Left ventricle myocardium superior (tissue), 1 donor: ENCODE results near the gene CHST12. TPM values are rescaled to one million over a fixed set of nuclear protein-coding genes. Genes with fewer than 3 reads are reported as not detected.
A peak's percentile ranks its signal among the peaks of the same experiment; 100 is the strongest.
"Not testable (repeated sequence)": the region's sequence is repeated elsewhere in the genome, so short reads cannot be mapped to it uniquely, and the experiment has no call there.

Experiments
- ATAC-seq: fragments of 200-7000 bp; cut with Tn5 transposase; one replicate; pipeline ENCODE4 v1.9.1; 2020; ENCODE audit warnings: mild to moderate bottlenecking, moderate library complexity
- DNase-seq: peaks from one replicate; pipeline ENCODE4 v3.0.0-alpha.2; 2020
- intact Hi-C: fragments of 100-400 bp; cut with micrococcal nuclease; formaldehyde crosslinking; loops from one replicate; pipeline ENCODE4 v1.11.0; 2022
- total RNA-seq: library from RNA; stranded (reverse); fragmentation: NEBNext Ultra II Directional; extraction: Animal tissue kit (Norgen Biotek cat#: 25700); gene quantifications from one replicate; pipeline ENCODE4 v1.2.1, GENCODE V29; 2021
- donor health status: DM: no; HTN: yes; CAD: no; lungs with severe emphysema.

Gene CHST12
- total RNA-seq, 1 donor from 2014 or later = 15.1 TPM

DNA sequence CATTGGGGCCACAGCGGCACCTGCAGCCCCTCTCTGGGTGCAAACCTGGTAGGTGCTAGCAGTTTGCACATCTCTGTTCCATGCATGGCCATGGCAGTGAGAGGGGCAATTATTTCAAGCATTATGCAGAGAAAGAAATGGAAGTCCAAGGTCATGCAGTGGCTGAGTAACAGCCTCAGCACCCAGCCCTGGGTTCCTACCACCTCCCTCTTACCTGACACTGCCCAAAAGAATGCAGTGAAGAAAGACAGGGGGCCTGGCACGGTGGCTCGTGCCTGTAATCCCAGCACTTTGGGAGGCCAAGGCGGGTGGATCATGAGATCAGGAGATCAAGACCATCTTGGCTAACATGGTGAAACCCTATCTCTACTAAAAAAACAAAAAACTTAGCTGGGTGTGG, 4.9 kb upstream of the CHST12 start:
- no peak for DNase-seq
- intact Hi-C loops = no loop called here
- ATAC-seq = no peak

DNA sequence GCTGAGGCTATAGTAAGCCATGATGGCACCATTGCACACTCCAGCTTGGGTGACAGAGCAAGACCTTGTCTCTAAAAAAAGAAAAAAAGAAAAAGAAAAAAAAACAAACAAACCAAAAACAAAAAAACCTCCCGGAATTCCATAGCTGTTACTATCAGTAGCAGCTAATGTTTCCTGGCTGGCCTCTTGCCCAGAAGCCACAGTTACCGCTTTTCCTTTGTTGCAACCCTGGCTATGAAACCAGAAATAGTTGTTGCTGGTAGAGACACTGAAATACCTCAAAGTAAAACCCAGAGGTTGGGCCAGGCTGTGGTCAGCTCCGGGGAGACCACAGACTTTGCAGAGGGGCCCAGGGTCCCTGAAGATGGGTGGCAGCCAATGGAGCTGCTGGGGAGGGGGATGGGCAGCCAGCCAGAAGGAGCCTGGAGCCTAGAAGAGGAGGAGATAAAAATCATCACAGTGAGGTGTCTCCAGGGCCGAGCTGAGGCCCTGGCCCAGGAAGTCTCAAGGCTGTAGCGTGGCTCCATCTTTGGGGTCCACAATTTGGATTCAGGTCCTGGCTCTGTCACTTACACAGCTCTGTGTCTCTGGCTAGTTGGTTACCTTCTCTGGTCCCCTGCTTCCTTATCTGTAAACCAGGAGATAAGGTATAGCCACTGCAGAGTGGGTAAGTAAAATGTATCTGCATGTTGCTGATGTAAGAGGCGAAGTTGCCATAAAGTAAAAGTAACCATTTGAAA, 3.4 kb upstream of the CHST12 start:
- ATAC-seq = peak; percentile 6
- intact Hi-C loops = no loop called here
- peak; percentile 74 for DNase-seq

DNA sequence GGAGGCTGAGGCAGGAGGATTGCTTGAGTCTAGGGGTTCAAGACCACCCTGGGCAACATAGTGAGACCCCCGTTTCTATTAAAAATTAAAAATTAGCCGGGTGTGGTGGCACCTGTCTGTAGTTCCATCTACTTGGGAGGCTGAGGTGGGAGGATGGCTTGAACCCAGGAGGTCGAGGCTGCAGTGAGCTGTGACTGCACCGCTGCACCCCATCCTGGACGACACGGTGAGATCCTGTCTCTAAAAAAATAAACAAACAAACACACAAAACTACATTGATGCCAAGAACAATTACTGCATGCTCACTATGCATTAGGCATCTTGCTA, 761 bp upstream of the CHST12 start:
- intact Hi-C loops = no loop called here
- DNase-seq (peak; percentile 14), ATAC-seq (no peak)

DNA sequence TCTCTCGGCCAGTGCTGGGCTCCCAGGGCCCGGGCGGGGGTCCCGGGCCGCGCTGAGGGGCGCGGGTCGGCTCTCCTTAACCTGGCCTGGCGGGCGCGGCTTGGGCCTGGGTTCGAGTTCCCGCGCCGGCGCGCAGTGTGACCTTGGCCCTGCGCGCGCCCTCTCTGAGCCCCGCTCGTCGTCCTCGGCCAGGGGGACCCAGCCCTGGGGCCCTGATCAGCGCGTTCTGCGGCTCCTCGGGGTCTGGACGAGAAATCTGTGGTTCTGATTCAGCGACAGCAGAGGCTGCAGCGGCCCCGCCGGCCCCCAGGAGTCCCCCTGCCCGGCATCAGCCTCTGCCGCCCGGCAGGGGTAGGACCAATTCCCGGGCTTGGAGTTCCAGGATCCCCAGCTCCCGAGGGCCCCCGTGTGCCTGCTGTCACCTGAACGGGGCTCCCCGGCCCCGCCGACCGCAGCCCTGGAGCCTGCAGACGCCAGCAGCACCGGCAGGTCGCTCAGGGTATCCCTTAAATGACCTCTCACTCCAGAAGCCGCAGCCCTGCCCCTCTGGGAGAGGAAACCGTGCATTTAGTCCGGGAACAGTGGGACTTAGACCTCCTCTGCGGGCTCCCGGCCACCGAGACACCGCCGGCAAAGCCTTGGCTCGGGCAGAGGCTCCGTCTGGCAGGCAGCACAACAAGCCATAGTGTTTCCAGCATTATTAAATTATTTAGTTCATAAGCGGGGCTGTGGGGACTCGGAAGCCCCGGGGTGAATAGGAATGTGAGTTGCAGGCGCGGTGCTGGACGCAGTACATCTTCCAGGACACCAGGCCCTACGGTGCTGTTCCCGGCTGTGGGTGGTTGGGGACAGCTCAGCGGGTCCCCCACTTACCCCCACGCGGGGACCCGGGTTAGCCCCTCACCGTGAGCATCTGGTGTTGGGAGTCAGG, 572 bp downstream of the CHST12 start:
- intact Hi-C loops = no loop called here
- DNase-seq = peak; percentile 59
- peak; percentile 29 for ATAC-seq

DNA sequence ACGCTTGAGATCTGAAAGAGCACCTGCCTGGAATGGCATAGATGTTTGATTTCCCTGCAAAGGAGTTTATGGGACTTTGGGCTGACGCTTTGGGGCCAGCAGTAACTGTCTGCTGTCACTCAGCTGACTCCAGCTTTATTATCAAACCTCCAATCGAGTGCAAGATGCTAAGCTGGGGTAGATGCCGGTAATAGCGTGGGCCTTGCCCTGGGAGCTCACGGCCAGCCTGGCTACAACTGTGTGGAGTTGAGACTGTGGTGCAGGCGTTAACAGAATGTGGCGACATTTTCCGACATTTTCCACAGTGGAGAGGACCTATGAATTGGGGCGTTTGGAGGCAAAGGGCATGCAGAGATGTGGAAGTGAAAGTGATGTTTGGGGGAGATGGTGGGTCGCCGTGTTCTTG, 1.3 kb downstream of the CHST12 start:
- intact Hi-C loops = no loop called here
- ATAC-seq (no peak), DNase-seq (no peak)

DNA sequence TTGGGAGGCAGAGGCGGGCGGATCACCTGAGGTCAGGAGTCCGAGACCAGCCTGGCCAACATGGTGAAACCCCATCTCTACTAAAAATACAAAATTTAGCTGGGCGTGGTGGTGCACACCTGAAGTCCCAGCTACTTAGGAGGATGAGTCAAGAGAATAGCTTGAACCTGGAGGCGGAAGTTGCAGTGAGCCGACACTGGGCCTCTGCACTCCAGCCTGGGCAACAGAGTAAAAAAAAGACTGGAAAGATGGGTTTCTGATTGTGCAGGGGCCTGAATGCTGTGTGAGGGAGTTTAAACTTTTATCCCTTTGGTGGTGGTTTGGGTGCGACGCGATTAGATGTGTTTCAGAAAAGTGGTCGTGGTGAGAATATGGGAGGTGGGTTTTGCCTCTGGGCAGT, 1.8 kb downstream of the CHST12 start:
- no peak for ATAC-seq
- intact Hi-C loops = no loop called here
- no peak for DNase-seq

DNA sequence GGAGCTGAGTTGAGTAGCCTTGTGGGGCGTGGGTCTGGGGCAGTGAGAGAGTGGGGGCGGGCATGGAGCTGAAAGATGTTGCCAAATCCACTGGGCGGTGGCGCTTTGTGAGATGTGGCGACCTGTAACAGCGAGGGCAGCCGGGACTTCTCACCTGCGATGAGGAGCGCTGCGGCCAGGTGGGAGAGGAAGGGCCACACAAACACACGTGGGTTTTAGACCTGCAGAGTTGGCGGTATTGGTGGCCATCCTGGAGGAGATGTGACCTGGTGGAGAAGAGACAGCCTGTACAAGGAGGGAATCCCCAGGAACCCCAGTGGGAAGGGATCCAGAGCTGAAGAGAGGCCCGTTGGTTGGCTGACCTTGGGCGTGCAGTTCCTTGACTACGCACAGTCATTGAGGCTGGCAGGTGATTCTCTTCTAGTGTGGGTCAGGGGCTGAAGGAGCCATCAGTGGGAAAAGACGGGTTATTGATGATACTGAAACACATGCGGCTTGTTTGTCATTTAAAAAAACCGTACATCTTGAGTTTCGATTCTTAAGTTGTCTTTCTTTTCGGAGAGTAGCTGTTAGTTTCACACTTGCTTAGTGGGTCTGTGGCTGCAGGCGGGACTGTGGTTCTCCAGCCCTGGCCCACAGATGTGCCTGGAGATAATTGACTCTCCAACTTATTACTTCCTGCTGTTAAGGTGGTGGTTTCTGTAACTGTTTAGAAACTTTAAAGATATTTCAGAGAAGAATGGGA, 2.4 kb downstream of the CHST12 start:
- DNase-seq (no peak), ATAC-seq (no peak)
- intact Hi-C loops = no loop called here

DNA sequence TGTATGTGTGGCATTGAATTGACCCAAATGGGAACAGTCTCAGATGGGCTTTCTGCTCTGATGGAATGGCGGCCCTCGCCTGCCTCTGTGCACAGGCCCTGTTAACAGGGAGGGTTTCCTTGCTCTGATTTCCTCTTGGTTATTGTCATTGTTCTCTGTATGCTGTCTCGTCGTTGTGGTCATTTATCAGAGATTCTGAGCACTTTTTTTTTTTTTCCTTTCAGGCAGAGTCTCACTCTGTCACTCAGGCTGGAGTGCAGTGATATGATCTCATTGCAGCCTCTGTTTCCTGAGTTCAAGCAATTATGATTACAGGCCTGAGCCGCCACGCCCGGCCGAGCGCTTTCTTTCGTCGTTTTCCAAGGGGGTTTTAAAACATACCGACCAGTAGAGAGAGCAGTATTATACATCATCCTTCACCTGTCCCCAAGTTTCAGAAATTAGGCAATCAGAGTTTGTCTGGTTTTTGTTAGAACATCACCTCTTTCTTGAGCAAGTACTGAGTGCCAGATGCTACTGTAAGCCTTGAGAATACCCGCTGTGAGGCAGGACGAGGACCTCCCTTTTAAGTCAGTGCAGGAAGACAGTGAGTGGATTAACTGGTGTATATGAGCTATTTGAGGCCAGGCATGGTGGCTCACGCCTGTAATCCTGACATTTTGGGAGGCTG, 6.5 kb downstream of the CHST12 start:
- ATAC-seq (peak; percentile 38), DNase-seq (no peak)
- intact Hi-C loops = no loop called here

DNA sequence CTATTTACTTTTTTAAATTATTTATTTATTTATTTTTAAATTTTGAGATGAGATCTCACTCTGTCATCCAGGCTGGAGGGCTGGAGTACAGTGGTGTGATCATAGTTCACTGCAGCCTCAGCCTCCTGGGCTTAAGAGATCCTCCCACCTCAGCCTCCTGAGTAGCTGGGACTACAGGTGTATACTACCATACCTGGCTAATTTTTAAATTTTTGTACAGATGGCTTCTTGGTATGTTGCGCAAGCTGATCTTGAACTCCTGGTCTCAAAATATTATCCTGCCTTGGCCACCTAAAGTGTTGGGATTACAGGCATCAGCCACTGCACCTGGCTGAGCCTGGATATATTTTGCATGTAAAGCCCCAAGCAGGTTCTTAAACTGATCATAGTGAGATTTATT, 7.6 kb downstream of the CHST12 start:
- ATAC-seq = no peak
- intact Hi-C loops = no loop called here
- no peak for DNase-seq

DNA sequence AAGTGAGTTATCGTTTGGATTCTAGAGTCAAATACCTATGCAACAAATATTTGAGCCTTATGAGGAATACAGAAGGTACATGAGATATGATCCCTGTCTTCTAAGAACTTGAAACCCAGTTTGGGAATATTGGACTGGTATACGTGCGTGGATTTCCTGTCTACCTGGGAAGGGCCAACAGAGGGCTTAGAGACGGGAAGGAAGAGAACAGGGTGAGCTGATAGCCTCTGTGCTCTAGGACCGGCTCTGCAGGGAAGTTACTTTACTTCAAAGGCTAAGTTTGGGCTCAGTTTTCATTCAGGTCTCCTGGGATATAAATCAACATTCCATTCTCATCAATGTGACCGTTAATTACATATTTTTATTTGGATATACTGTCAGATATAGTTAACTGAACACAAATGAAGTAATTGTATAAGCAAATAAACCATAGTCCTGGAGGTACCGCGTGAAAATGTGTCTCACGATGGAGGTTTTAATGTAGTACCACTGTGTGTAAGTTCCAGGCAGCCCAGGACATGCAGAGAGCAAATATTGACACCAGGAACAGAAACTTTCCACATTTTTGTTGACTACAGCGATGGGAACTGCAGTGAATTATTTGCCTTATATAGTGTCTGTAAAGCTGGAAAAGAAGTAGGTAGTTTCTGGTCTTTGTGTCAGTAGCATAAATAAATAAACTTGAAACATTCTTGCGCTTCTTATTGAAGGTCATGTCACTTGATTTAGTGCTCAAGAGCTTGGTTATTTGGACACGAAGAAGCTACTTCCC, 8.6 kb downstream of the CHST12 start:
- ATAC-seq (peak; percentile 42), DNase-seq (no peak)
- intact Hi-C loops = no loop called here

DNA sequence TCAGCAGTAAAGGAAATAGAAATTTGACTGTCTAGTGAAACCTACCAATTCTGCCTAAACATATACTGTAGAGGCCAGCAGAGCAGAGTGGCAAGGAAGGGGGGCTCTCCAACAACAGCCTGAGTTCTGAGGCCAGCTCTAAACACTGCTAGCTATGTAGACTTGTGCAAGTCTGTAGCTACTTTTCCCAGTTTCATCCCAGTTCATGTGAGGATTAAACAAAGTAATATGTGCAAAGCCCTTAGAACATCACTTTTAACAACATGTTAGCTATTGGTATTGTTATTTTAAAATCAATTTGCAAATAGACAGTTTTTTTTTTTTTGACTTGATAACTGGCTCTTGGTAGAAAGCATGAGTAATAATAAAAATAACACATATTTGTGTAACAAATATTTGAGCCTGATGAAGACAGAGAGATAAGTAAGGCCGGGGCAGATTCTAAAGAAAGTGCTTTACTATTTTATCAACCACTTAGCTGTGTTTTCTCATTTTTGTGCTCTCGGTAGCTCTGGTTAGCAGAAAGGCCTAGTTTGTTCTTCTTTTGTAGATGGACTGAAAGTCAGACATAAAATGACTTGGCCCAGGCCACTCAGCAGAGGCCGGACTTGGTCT, 9.3 kb downstream of the CHST12 start:
- intact Hi-C loops = no loop called here
- no peak for DNase-seq
- ATAC-seq = no peak

DNA sequence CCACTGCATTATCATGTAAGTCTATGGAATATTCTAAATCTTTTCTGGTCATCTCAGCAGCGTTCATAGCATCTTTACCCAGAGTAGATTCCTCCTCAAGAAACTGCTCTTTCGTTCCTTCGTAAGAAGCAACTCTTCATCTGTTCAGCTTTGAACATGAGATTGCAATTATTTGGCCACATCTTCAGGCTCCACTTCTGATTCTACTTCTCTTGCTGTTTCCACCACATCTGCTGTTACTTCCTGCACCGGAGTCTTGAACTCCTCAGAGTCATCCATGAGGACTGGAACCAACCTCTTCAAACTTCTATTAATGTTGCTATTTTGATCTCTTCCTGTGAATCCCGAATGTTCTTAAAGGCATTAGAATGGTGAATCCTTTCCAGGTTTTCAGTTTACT, 12.7 kb downstream of the CHST12 start:
- ATAC-seq = no peak

DNA sequence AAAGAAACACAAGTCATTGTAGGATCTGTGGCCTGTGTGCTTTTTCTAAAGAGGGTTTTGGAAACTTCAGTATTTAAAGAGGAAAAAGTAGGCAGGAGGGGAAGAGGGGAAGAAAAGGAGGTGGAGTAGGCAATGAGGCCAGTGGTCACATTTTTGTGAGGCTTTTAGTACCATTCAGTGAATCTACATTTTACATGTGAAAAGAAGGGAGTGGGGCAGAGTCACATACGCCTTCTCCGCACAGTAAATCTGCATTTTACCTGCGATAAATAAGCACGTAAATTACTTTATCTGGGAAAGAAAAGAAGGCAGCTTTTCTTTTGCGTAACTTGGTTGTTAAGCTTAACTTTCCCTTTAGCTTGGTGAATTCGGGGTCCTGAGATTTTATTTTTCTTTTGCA, 13.2 kb downstream of the CHST12 start:
- no peak for ATAC-seq
- intact Hi-C loops = no loop called here
- DNase-seq = no peak

More for the DNA sequence above, 12.7 kb downstream of the CHST12 start:
- intact Hi-C loops = no loop called here
- DNase-seq = no peak

DNA sequence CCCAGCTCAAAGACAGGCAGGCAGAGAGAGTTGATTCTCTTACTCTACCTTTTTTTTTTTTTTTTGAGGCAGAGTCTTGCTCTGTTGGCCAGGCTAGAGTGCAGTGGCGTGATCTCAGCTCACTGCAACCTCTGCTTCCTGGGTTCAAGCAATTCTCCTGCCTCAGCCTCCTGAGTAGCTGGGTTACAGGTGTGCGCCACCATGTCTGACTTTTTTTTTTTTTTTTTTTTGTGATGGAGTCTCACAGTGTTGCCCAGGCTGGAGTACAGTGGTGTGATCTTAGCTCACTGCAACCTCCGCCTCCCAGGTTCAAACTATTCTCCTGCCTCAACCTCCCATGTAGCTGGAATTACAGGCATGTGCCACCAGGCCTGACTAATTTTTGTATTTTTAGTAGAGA, 13.8 kb downstream of the CHST12 start:
- intact Hi-C loops, ATAC-seq, DNase-seq: not testable (repeated sequence)

DNA sequence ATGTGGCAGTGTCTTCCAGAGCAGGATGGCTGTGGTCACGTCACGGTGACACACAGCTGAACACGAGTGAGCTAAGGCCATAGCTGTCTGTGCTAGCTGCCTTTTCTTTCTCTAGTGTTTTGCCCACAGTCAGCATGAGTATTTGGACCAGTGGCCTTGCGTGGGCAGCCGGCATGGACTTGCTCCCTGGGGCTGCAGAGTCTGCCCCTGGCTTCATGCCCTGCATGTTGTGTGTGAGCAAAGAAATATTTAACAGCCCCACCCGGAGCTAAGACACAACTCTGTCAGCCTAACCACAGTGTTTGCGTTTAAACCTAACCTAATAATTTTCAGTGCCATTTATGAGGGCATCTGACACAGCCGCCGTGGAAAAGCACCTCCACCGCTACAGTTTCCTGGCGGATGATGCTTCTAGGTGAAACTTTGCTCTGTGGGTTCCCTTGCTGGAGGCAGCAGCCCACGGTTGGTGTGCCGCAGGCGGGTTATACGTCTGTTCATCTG, 14.6 kb downstream of the CHST12 start:
- ATAC-seq = peak; percentile 60
- peak; percentile 51 for DNase-seq
- intact Hi-C loops = no loop called here

DNA sequence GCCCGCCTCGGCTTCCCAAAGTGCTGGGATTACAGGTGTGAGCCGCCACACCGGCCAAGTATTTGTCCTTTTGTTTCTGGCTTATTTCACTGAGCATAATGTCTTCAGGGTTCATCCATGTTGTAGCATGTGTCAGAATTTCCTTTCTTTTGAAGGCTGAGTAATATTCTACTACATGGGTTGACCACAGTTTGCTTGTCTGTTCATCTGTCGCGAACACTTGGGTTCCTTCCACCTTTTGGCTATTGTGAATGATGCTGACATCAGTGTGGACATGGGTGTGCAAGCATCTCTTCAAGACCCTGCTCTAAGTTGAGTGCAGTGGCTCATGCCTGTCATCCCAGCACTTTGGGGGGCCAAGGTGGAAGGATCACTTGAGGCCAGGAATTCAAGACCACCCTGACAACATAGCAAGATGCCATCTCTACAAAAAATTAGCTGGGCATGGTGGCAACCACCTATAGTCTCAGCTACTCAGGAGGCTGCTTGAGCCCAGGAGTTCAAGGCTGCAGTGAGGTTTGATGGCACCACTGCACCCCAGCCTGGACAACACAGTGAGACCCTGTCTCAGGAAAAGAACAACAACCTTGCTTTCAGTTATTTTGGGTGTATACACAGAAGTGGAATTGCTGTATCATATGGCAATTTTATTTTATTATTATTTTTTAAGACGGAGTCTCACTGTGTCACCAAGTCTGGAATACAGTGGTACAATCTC, 17.0 kb downstream of the CHST12 start:
- DNase-seq (no peak), ATAC-seq (no peak)
- intact Hi-C loops = no loop called here

DNA sequence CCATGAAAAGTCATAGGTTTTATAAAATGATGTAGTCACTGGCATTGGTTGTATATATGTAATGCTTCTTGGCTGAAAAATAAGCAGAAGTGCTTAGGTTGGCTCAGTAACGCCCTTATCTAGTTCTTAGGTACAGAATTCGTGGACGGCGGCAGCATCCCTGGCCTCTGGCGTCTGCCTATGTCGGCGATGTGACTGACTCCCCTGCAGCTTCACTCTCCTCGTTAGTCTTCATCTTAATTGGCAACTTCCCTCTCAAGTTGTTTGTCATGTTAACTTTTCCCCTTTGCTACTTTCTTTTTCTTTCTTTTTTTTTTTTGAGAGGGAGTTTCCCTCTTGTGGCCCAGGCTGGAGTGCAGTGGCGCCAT, 18.5 kb downstream of the CHST12 start:
- no peak for ATAC-seq
- no peak for DNase-seq
- intact Hi-C loops = no loop called here

DNA sequence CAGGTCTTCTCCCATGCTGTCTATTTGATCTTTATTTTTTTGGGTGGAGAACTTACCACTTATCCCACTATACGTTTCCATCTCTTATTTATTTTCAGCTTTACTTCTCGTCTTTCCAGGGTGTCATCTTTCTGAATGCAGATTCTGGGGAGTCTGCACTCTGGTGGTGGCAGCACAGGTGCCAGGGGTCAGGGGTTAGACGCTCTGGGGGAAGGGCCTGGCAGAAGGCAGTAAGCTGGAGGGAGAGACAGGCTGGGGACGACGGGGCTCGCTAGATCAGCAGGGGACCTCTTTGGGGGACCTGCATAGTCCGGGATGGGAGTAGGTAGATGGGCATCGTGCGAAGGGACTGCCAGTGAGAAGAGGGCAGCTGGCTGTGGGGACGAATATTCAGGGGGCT, 22.3 kb downstream of the CHST12 start:
- ATAC-seq (no peak), DNase-seq (no peak)
- intact Hi-C loops = no loop called here
